ENCODE results near the gene GPRIN3.

The GPRIN3 gene

DNA sequence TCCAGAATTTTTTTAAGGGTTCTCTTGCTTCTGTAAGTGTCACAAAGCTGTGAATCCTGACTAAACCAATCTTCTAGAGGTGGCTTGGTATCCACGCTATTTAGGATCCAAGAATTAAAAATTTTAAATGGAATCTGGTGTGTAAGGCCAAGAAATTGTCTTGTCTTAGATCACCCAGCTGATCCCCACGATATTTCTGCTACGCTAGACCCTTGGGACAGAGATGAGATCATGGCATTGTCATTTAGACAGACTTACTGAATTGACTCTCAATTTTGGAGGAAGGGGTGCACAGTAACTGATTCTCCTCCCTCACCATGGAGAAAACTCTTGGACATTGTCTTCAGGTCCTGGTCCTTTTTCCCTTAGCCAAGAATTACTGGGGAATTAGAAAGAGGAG is 5.7 kb downstream of the GPRIN3 start:
- Histone ChIP-seq H3K27me3 (replicated peaks; ENCODE audit: control insufficient read depth, insufficient read depth, low read length) (no peaks in the 10 kb centered on the region; the same call in 1 of the 2 replicates), H3K36me3 (ENCODE audit: control insufficient read depth, insufficient read depth, low read length) (no peaks in the 10 kb centered on the region), H3K4me3 (replicated peaks; ENCODE audit: low read depth, low read length) (no peak overlapping the region)
- TF ChIP-seq, protein P1, sequence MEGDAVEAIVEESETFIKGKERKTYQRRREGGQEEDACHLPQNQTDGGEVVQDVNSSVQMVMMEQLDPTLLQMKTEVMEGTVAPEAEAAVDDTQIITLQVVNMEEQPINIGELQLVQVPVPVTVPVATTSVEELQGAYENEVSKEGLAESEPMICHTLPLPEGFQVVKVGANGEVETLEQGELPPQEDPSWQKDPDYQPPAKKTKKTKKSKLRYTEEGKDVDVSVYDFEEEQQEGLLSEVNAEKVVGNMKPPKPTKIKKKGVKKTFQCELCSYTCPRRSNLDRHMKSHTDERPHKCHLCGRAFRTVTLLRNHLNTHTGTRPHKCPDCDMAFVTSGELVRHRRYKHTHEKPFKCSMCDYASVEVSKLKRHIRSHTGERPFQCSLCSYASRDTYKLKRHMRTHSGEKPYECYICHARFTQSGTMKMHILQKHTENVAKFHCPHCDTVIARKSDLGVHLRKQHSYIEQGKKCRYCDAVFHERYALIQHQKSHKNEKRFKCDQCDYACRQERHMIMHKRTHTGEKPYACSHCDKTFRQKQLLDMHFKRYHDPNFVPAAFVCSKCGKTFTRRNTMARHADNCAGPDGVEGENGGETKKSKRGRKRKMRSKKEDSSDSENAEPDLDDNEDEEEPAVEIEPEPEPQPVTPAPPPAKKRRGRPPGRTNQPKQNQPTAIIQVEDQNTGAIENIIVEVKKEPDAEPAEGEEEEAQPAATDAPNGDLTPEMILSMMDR (IDR thresholded peaks at IDR 0.05; ENCODE audit: insufficient read depth, low read length, poor library complexity, severe bottlenecking) = no peak
- DNase-seq (ENCODE audit: extremely low read depth, insufficient read length) = no peak

DNA sequence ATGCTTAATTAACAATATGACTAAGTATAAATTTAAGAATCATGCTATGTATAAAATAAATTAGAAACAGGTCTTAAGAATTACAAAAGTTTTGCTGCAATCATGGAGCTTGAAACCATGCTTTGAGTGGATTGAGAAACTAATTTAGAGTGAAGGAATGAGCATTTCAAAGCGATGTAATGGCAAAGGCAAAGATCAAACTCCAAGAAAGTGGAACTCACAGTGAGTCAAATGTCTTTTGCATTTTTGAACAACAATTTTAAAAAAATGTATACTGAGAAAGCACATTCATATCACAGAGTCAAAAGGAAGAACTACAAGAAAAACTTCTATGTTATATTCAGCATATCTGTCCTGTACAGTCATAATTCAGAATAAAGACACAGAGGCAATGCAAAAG is 6.6 kb downstream of the GPRIN3 start:
- DNase-seq (ENCODE audit: extremely low read depth, insufficient read length) = no peak
- H3K36me3 ChIP-seq (ENCODE audit: control insufficient read depth, insufficient read depth, low read length) = no peaks in the 10 kb centered on the region
- TF ChIP-seq, protein P1 (IDR thresholded peaks at IDR 0.05; ENCODE audit: insufficient read depth, low read length, poor library complexity, severe bottlenecking) = no peak
- H3K27me3 ChIP-seq (replicated peaks; ENCODE audit: control insufficient read depth, insufficient read depth, low read length) = no peaks in the 10 kb centered on the region
- no peak overlapping the region for H3K4me3 ChIP-seq (replicated peaks; ENCODE audit: low read depth, low read length)

DNA sequence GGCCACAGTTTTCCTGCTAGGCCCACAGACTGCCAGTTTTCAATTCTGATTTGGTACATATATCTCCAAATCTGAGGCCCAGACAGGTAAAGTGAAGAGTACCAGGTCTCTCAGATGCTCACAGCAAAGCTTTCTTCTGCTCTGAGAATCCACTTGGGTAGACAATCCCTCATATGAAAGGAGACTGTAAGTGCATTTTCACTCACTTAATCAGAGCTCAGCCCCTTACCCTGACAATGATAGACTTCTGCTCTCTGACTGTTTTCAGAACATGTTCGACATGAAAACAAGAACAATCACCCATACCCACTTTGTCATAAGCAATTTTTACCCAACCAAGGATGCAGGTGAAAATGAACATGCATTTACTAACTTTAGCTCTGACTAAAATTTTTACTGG is 7.1 kb downstream of the GPRIN3 start:
- Histone ChIP-seq H3K4me3 (replicated peaks; ENCODE audit: low read depth, low read length) (no peak overlapping the region), H3K36me3 (ENCODE audit: control insufficient read depth, insufficient read depth, low read length) (no peaks in the 10 kb centered on the region), H3K27me3 (replicated peaks; ENCODE audit: control insufficient read depth, insufficient read depth, low read length) (no peaks in the 10 kb centered on the region)
- TF ChIP-seq, protein P1 (IDR thresholded peaks at IDR 0.05; ENCODE audit: insufficient read depth, low read length, poor library complexity, severe bottlenecking) = no peak
- DNase-seq (ENCODE audit: extremely low read depth, insufficient read length) = no peak

DNA sequence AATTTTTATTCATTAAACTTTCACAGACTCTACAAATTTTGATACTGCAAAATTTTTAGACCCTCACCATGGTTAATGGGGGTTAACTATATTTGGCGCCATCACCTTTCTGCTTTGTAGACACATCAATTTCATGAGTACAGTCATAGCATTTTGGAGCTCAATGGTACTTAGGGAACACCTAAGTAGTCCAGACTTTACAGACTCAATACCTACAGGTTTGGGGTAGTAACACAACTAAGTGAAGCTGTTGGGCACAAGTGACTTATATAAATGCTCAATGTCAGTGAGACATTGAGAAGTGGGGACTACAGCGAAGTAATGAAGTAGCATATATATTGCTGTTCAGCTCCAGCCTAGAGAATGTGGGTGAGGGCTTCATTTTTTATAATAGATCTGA is 7.5 kb downstream of the GPRIN3 start:
- no peak for DNase-seq (ENCODE audit: extremely low read depth, insufficient read length)
- no peaks in the 10 kb centered on the region for H3K36me3 ChIP-seq (ENCODE audit: control insufficient read depth, insufficient read depth, low read length)
- H3K4me3 ChIP-seq (replicated peaks; ENCODE audit: low read depth, low read length) = no peak overlapping the region
- H3K27me3 ChIP-seq (replicated peaks; ENCODE audit: control insufficient read depth, insufficient read depth, low read length) = no peaks in the 10 kb centered on the region
- TF ChIP-seq, protein P1 (IDR thresholded peaks at IDR 0.05; ENCODE audit: insufficient read depth, low read length, poor library complexity, severe bottlenecking) = no peak

DNA sequence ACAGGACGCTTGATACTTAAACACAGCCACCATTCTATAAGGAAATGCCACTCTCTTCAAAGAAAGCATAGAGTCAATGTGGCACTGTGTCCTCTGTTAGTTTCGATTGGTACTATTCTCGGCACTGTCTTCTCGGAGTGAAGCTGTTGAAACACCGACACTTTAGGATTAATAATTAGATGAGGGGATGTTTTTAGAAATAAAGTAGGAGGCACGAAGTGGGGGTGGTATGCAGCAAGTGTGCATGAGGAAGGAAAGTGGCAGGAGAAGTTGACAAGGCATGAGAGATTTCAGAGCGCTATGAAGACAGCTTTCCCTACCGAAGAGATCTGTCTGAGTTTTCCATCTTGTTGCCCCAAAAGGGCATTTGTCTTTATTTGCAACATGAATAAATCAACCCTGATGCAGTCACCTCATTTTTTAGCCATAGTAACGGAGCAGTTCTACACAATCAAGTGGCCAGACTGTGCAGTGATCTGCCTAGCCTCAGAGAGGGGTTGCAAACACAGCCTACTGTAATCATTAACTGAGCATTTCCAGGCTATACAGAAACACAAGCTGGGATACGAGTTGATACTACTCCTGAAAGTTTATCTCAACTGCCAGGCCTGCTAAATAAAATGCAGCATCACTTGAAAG is 8.3 kb downstream of the GPRIN3 start:
- no peaks in the 10 kb centered on the region for H3K27me3 ChIP-seq (replicated peaks; ENCODE audit: control insufficient read depth, insufficient read depth, low read length)
- no peaks in the 10 kb centered on the region for H3K36me3 ChIP-seq (ENCODE audit: control insufficient read depth, insufficient read depth, low read length)
- no peak for DNase-seq (ENCODE audit: extremely low read depth, insufficient read length)
- no peak overlapping the region for H3K4me3 ChIP-seq (replicated peaks; ENCODE audit: low read depth, low read length)
- TF ChIP-seq, protein P1 (IDR thresholded peaks at IDR 0.05; ENCODE audit: insufficient read depth, low read length, poor library complexity, severe bottlenecking) = no peak

DNA sequence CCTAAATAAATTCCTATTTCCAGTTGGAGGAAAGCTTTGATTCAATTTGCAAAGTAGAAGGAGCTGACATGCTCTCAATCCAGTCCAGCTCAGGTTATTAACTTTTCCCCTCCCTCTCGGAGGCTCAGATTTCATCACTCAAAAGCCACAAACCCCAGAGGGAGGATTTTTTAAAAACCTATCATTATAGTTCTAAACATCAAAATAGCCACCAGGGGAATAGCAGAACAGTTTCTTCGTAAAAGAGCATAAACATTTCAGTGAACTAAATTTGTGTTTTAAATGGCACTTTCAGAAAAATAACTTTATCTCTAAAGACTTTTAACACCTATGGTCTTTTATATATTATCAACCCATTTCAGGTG is 8.8 kb downstream of the GPRIN3 start:
- Histone ChIP-seq H3K27me3 (replicated peaks; ENCODE audit: control insufficient read depth, insufficient read depth, low read length) (no peaks in the 10 kb centered on the region), H3K36me3 (ENCODE audit: control insufficient read depth, insufficient read depth, low read length) (no peaks in the 10 kb centered on the region), H3K4me3 (replicated peaks; ENCODE audit: low read depth, low read length) (no peak overlapping the region)
- TF ChIP-seq, protein P1 (IDR thresholded peaks at IDR 0.05; ENCODE audit: insufficient read depth, low read length, poor library complexity, severe bottlenecking) = no peak
- DNase-seq (ENCODE audit: extremely low read depth, insufficient read length) = no peak

Data from GM06990 (cell line).